Measurements from ENCODE around the gene LPA. TPM values are rescaled to one million over a fixed set of nuclear protein-coding genes. Genes with fewer than 3 reads are reported as not detected.

The LPA gene
- total and polyA plus RNA-seq, 2 of the 8 experiments (the other 6 are each of a cell fraction or from before 2014, with no cell fraction given), result 0.39 TPM; not detected in 1

GRCh38 chr6:160487116-160487515 lies 177.0 kb downstream of the LPA start (continued):
- no peak for TF ChIP-seq EP300 (IDR thresholded peaks at IDR 0.05; ENCODE audit: borderline replicate concordance in 1 of 2, low read depth in 2 of 2, low read length in 2 of 2)
- TF ChIP-seq CREB1 (IDR thresholded peaks at IDR 0.05), result no peak
- no peak for TF ChIP-seq BACH1 (IDR thresholded peaks at IDR 0.05; ENCODE audit: low read length)

Other genes with a start within 250 kb of the LPA start
- not detected in 2 replicates for gene PLG, start 38.0 kb upstream of the LPA start, total RNA-seq (2021; fragmentation: NEBNext Ultra II Directional; extraction: Animal tissue kit (Norgen Biotek cat#: 25700))
- gene PLG, start 38.0 kb upstream of the LPA start, polyA plus RNA-seq (2011; rRNA removed), result not detected in 2 replicates